ENCODE results near the gene ELOVL7. TPM values are rescaled to one million over a fixed set of nuclear protein-coding genes. Genes with fewer than 3 reads are reported as not detected.
"Not testable (repeated sequence)": the region's sequence is repeated elsewhere in the genome, so short reads cannot be mapped to it uniquely, and the experiment has no call there.

Gene ELOVL7
- total RNA-seq, 1 experiment from 2014 or later: 20.0 TPM

GRCh38 chr5:60872892-60873291, 28.8 kb upstream of the ELOVL7 start (continued):
- TF ChIP-seq, protein P1, sequence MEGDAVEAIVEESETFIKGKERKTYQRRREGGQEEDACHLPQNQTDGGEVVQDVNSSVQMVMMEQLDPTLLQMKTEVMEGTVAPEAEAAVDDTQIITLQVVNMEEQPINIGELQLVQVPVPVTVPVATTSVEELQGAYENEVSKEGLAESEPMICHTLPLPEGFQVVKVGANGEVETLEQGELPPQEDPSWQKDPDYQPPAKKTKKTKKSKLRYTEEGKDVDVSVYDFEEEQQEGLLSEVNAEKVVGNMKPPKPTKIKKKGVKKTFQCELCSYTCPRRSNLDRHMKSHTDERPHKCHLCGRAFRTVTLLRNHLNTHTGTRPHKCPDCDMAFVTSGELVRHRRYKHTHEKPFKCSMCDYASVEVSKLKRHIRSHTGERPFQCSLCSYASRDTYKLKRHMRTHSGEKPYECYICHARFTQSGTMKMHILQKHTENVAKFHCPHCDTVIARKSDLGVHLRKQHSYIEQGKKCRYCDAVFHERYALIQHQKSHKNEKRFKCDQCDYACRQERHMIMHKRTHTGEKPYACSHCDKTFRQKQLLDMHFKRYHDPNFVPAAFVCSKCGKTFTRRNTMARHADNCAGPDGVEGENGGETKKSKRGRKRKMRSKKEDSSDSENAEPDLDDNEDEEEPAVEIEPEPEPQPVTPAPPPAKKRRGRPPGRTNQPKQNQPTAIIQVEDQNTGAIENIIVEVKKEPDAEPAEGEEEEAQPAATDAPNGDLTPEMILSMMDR (IDR thresholded peaks at IDR 0.05 in 2 of 3, conservative IDR thresholded peaks at IDR 0.05 in 1 of 3; ENCODE audit: borderline replicate concordance in 1 of 3, insufficient read depth in 1 of 3, low read depth in 2 of 3, low read length in 2 of 3): no peak

GRCh38 chr5:60870857-60871256, 26.8 kb upstream of the ELOVL7 start:
- ATAC-seq (no peak), DNase-seq (ENCODE audit: low read depth, low spot score) (no peak)
- Histone ChIP-seq H3K4me1 (ENCODE audit: control insufficient read depth in 1 of 2, insufficient read depth in 2 of 2, low read length in 2 of 2) (no peaks in the 10 kb centered on the region), H3K9ac (ENCODE audit: low read length) (no peak overlapping the region), H3K4me2 (ENCODE audit: low read length) (no peak overlapping the region), H2AFZ (ENCODE audit: low read depth, low read length, poor library complexity, severe bottlenecking) (no peak overlapping the region), H3K27ac (ENCODE audit: low read depth, low read length) (no peak overlapping the region), H4K20me1 (ENCODE audit: insufficient read depth) (no peaks in the 10 kb centered on the region), H3K36me3 (ENCODE audit: control insufficient read depth in 1 of 2, insufficient read depth in 2 of 2, low read length in 2 of 2) (no peaks in the 10 kb centered on the region), H3K9me2 (ENCODE audit: insufficient read depth) (no peaks in the 10 kb centered on the region), H3K27me3 (ENCODE audit: insufficient read depth, low read length) (no peaks in the 10 kb centered on the region), H3K4me3 (replicated peaks in 1 of 2; ENCODE audit: low read depth in 1 of 2, low read length in 2 of 2) (no peak overlapping the region), H3K9me3 (ENCODE audit: control insufficient read depth in 1 of 2, insufficient read depth in 1 of 2, low read depth in 1 of 2, low read length in 2 of 2) (peaks cover 5 to 10% of the 10 kb centered on the region in 2 experiments; a peak in 2 of 4 replicates), H3K79me2 (ENCODE audit: insufficient read depth, low read length) (no peaks in the 10 kb centered on the region)
- POLR2A ChIA-PET: no interaction called here
- no TSS peak for BruUV-seq (replicated peaks)
- CTCF ChIA-PET: no interaction called here
- intact Hi-C loops (cut with micrococcal nuclease): no loop called here
- RAD21 ChIA-PET (ENCODE audit: low non-redundant PET in 1 of 2, low total read pairs in 2 of 2, uncharacterized antibody in 2 of 2, unreplicated experiment in 2 of 2): no interaction called here
- TF ChIP-seq, protein P2, sequence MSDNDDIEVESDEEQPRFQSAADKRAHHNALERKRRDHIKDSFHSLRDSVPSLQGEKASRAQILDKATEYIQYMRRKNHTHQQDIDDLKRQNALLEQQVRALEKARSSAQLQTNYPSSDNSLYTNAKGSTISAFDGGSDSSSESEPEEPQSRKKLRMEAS (IDR thresholded peaks at IDR 0.05): no peak
- no peak for TF ChIP-seq EGR1 (IDR thresholded peaks at IDR 0.05; ENCODE audit: low read depth)
- TF ChIP-seq RAD21 (IDR thresholded peaks at IDR 0.05; ENCODE audit: low read depth): no peak
- TF ChIP-seq TCF7L2 (IDR thresholded peaks at IDR 0.05; ENCODE audit: borderline replicate concordance, extremely low read depth, insufficient read depth, insufficient read length): no peak
- TF ChIP-seq, protein P1 (IDR thresholded peaks at IDR 0.05 in 2 of 3, conservative IDR thresholded peaks at IDR 0.05 in 1 of 3; ENCODE audit: borderline replicate concordance in 1 of 3, insufficient read depth in 1 of 3, low read depth in 2 of 3, low read length in 2 of 3): no peak
- TF ChIP-seq SIN3A (IDR thresholded peaks at IDR 0.05; ENCODE audit: low read depth): no peak
- no peak for TF ChIP-seq POLR2AphosphoS5 (IDR thresholded peaks at IDR 0.05; ENCODE audit: low read depth, low read length)

DNA sequence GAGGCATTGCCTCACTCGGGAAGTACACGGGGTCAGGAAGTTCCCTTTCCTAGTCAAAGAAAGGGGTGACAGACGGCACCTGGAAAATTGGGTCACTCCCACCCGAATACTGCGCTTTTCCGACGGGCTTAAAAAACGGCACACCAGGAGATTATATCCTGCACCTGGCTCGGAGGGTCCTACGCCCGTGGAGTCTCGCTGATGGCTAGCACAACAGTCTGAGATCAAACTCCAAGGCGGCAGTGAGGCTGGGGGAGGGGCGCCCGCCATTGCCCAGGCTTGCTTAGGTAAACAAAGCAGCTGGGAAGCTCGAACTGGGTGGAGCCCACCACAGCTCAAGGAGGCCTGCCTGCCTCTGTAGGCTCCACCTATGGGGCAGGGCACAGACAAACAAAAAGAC, 16.5 kb upstream of the ELOVL7 start:
- RAD21 ChIA-PET (ENCODE audit: low non-redundant PET in 1 of 2, low total read pairs in 2 of 2, uncharacterized antibody in 2 of 2, unreplicated experiment in 2 of 2); DNase-seq (ENCODE audit: low read depth, low spot score): not testable (repeated sequence)

More for the DNA sequence above, 16.5 kb upstream of the ELOVL7 start:
- H3K4me2 ChIP-seq (ENCODE audit: low read length); H3K36me3 ChIP-seq (ENCODE audit: control insufficient read depth in 1 of 2, insufficient read depth in 2 of 2, low read length in 2 of 2); intact Hi-C loops (cut with micrococcal nuclease); CTCF ChIA-PET; H3K4me3 ChIP-seq (replicated peaks in 1 of 2; ENCODE audit: low read depth in 1 of 2, low read length in 2 of 2); H3K9me2 ChIP-seq (ENCODE audit: insufficient read depth); H3K4me1 ChIP-seq (ENCODE audit: control insufficient read depth in 1 of 2, insufficient read depth in 2 of 2, low read length in 2 of 2); H3K79me2 ChIP-seq (ENCODE audit: insufficient read depth, low read length); POLR2A ChIA-PET; H3K27ac ChIP-seq (ENCODE audit: low read depth, low read length); H3K9ac ChIP-seq (ENCODE audit: low read length); H4K20me1 ChIP-seq (ENCODE audit: insufficient read depth); H3K9me3 ChIP-seq (ENCODE audit: control insufficient read depth in 1 of 2, insufficient read depth in 1 of 2, low read depth in 1 of 2, low read length in 2 of 2); ATAC-seq; BruUV-seq (replicated peaks); H2AFZ ChIP-seq (ENCODE audit: low read depth, low read length, poor library complexity, severe bottlenecking); H3K27me3 ChIP-seq (ENCODE audit: insufficient read depth, low read length): not testable (repeated sequence)
